Endothelial cell of umbilical vein (primary cell): ENCODE data around the gene CH25H. TPM values are rescaled to one million over a fixed set of nuclear protein-coding genes. Genes with fewer than 3 reads are reported as not detected.

Source experiments
- BruUV-seq: library from RNA; stranded (reverse); fragments of 400-500 nt; replicated peaks from 2 replicates; lab custom pipeline; 2021; lab: Mats Ljungman, UMichigan
- CTCF ChIA-PET: fragments of 300-600, 350-600 bp; sonication (Branson Sonifier 250); formaldehyde crosslinking; loops from one replicate; lab custom pipeline; 2021; ENCODE audit warnings: antibody characterized with exemption, inconsistent platforms; lab: Charles Lee
- POLR2A ChIA-PET: fragments of 300-600, 350-600 bp; sonication (Branson Sonifier 250); formaldehyde crosslinking; loops from one replicate; lab custom pipeline; 2021; ENCODE audit warnings: antibody characterized with exemption, inconsistent platforms; lab: Charles Lee
- DNase-seq: peaks from one replicate; pipeline ENCODE4 v3.0.0-alpha.2; 2011; ENCODE audit warnings: low read depth, low spot score
- FAIRE-seq: peaks from 2 replicates; lab custom pipeline; 2011; peaks lifted over from hg19 to GRCh38; lab: Jason Lieb, UNC
- H2AFZ ChIP-seq: 2 replicates; pipeline ENCODE4 v1.6.0; 2012; ENCODE audit warnings: low read depth, low read length, control low read depth, inconsistent platforms
- H3K27ac ChIP-seq: 2 replicates; pipeline ENCODE4 v1.5.1; 2011; ENCODE audit warnings: low read depth, mild to moderate bottlenecking, control low read depth, low read length, moderate library complexity; ENCODE audit not compliant: insufficient read depth
- H3K27me3 ChIP-seq, 2 experiments: 2 replicates each; pipeline versions ENCODE4 v1.6.0 to v1.6.1; 2011; ENCODE audit warnings: low read length in 2 of 2, mixed read lengths in 1 of 2; ENCODE audit not compliant: control insufficient read depth in 2 of 2, insufficient read depth in 2 of 2
- H3K36me3 ChIP-seq, 2 experiments: 2 replicates in 1 of 2; 3 replicates in 1 of 2; pipeline ENCODE4 v1.5.1; 2011; ENCODE audit warnings: low read length in 2 of 2, mild to moderate bottlenecking in 1 of 2, moderate library complexity in 1 of 2; ENCODE audit not compliant: control insufficient read depth in 2 of 2, insufficient read depth in 2 of 2; ENCODE audit errors: extremely low read depth in 1 of 2
- H3K4me1 ChIP-seq: 3 replicates; pipeline ENCODE4 v1.5.1; 2011; ENCODE audit warnings: mild to moderate bottlenecking, low read length; ENCODE audit not compliant: control insufficient read depth, insufficient read depth; ENCODE audit errors: extremely low read depth
- H3K4me2 ChIP-seq: 2 replicates; pipeline ENCODE4 v1.6.1; 2011; ENCODE audit warnings: low read length, control low read depth, mixed read lengths; ENCODE audit not compliant: insufficient read depth
- H3K4me3 ChIP-seq, 3 experiments: fragments of 200-600 bp in 1 of 3; sonication (generic), shearing (Covaris generic) in 1 of 3; replicated peaks in 1 of 3; 2 replicates each; pipeline ENCODE4 v1.5.1; 2011 to 2016; ENCODE audit warnings: control low read depth in 3 of 3, low read length in 3 of 3, mild to moderate bottlenecking in 2 of 3, inconsistent platforms in 1 of 3, low read depth in 1 of 3, moderate library complexity in 1 of 3; ENCODE audit not compliant: insufficient read depth in 1 of 3
- H3K79me2 ChIP-seq: 2 replicates; pipeline ENCODE4 v1.6.0; 2012; ENCODE audit warnings: low read length, inconsistent platforms; ENCODE audit not compliant: control insufficient read depth, insufficient read depth
- H3K9ac ChIP-seq: replicated peaks from 2 replicates; pipeline ENCODE3; 2011; ENCODE audit warnings: low read length, control low read depth; ENCODE audit not compliant: insufficient read depth; ENCODE audit errors: extremely low read depth
- H3K9me1 ChIP-seq: replicated peaks from 3 replicates; pipeline ENCODE4 v1.6.0; 2011; ENCODE audit warnings: mild to moderate bottlenecking, low read length; ENCODE audit not compliant: control insufficient read depth, insufficient read depth; ENCODE audit errors: extremely low read depth
- H3K9me3 ChIP-seq: replicated peaks from 2 replicates; pipeline ENCODE4 v1.5.1; 2012; ENCODE audit warnings: low read length, inconsistent platforms; ENCODE audit not compliant: control insufficient read depth, insufficient read depth
- H4K20me1 ChIP-seq: replicated peaks from 2 replicates; pipeline ENCODE3; 2011; ENCODE audit warnings: mild to moderate bottlenecking, low read length; ENCODE audit not compliant: control insufficient read depth, insufficient read depth; ENCODE audit errors: extremely low read depth
- EZH2 ChIP-seq: IDR thresholded peaks from 2 replicates; pipeline ENCODE4 v1.6.1; 2012; ENCODE audit warnings: borderline replicate concordance, low read depth, mild to moderate bottlenecking, moderate library complexity, low read length, inconsistent platforms; ENCODE audit not compliant: severe bottlenecking
- FOS ChIP-seq: IDR thresholded peaks from 2 replicates; pipeline ENCODE4 v1.6.1; 2011; ENCODE audit warnings: mild to moderate bottlenecking, low read length, moderate library complexity, borderline replicate concordance; ENCODE audit not compliant: insufficient read depth
- GATA2 ChIP-seq: IDR thresholded peaks from 2 replicates; pipeline ENCODE4 v1.7.0; 2011; ENCODE audit warnings: low read depth, mild to moderate bottlenecking, moderate library complexity, mixed read lengths, low read length; ENCODE audit not compliant: insufficient read length, insufficient read depth
- JUN ChIP-seq: IDR thresholded peaks from 2 replicates; pipeline ENCODE4 v1.6.1; 2011; ENCODE audit warnings: borderline replicate concordance, low read depth; ENCODE audit not compliant: insufficient read length, insufficient read depth
- MYC ChIP-seq: IDR thresholded peaks from one replicate; pipeline ENCODE4 v1.6.1; 2011; ENCODE audit warnings: mild to moderate bottlenecking, low read depth, low read length
- POLR2A ChIP-seq: IDR thresholded peaks from 2 replicates; pipeline ENCODE4 v1.6.1; 2012; ENCODE audit warnings: low read depth, mild to moderate bottlenecking, control low read depth, low read length
- POLR2AphosphoS5 ChIP-seq: IDR thresholded peaks from 2 replicates; pipeline ENCODE4 v1.6.1; 2012; ENCODE audit warnings: low read depth, mild to moderate bottlenecking, control low read depth, low read length, moderate library complexity; ENCODE audit not compliant: insufficient read depth
- dilution Hi-C: fragments of 300-500 bp; cut with MboI; formaldehyde crosslinking; loops from one replicate; pipeline ENCODE4 v1.15.0; 2019; ENCODE audit warnings: low sequenced_read_pairs; ENCODE audit not compliant: extremely low pct_ligation_motif_present
- intact Hi-C: fragments of 100-400 bp; cut with micrococcal nuclease; formaldehyde crosslinking; loops from one replicate; pipeline ENCODE4 v1.10.0; 2022
- polyA plus RNA-seq, 4 experiments: library from polyadenylated mRNA; depleted of rRNA in 3 of 4; stranded (reverse) in 3 of 4; unstranded in 1 of 4; fragments of >200 nt; gene quantifications; 2 replicates each; pipeline versions ENCODE4 v1.2.1 to v1.2.3, GENCODE V29; 2011 to 2012; ENCODE audit warnings: missing spikeins in 1 of 4
- total RNA-seq: library from RNA; stranded (reverse); gene quantifications from 2 replicates; pipeline ENCODE4 v1.2.3, GENCODE V29; 2021
- TF ChIP-seq, protein P1 (sequence below), 2 donors: IDR thresholded peaks; 1 replicate in 1 of 2; 2 replicates in 1 of 2; pipeline ENCODE4 v1.5.1; 2011; ENCODE audit warnings: low read length in 2 of 2, mild to moderate bottlenecking in 2 of 2, moderate library complexity in 2 of 2, control low read depth in 1 of 2, inconsistent platforms in 1 of 2, low read depth in 1 of 2; ENCODE audit not compliant: insufficient read depth in 1 of 2; ENCODE audit errors: extremely low read depth in 1 of 2
- TF ChIP-seq, protein P2 (sequence below): IDR thresholded peaks from 2 replicates; pipeline ENCODE4 v1.6.1; 2011; ENCODE audit not compliant: insufficient read depth, insufficient read length

CH25H gene
- total and polyA plus RNA-seq, 2 donors (not counting 3 experiments of a cell fraction or from before 2014, with no cell fraction given): 0.30 TPM; not detected in 1

DNA sequence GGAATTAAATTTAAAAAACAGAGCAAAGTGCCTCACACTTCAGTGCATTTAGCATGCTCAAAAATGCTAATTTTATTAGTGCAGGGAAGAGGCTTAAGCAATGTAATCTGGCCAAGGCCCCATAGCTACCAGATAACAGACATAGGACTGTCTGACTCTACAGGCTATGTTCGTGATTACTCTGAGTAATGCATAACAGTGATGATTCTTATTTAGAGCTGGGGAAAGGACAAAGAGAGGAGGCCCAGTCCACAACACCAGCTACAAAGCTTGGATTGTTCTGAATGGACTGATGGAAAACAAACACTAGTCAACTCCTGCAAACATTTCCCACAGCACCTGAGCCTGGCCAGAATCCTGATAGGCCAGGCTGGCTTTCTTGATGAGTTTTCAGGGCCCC is 8.4 kb upstream of the CH25H start:
- dilution Hi-C loops: loop anchor here (25.0 kb wide), 1 partner anchor 228 kb away; the partner anchor contains the start of gene FAS
- H3K4me1 ChIP-seq: peaks cover 12% of the 10 kb centered on the region
- no peak overlapping the region for H2AFZ ChIP-seq
- no peaks in the 10 kb centered on the region for H3K9me1 ChIP-seq
- CTCF ChIA-PET: interaction anchor here (0.7 to 4.2 kb wide), 10 partner anchors 8 to 650 kb away, joined by 3 to 74 read pairs (median 8); partner anchors contain the start of genes CH25H and FAS
- H3K27me3 ChIP-seq: no peaks in the 10 kb centered on the region
- no peak overlapping the region for H3K4me2 ChIP-seq
- H3K79me2 ChIP-seq: no peaks in the 10 kb centered on the region
- POLR2A ChIA-PET: no interaction called here
- H3K9ac ChIP-seq: no peak overlapping the region
- no peak overlapping the region for H3K4me3 ChIP-seq
- H3K27ac ChIP-seq: no peak overlapping the region
- FAIRE-seq: no peak
- BruUV-seq: no TSS peak
- TF ChIP-seq, protein P1, sequence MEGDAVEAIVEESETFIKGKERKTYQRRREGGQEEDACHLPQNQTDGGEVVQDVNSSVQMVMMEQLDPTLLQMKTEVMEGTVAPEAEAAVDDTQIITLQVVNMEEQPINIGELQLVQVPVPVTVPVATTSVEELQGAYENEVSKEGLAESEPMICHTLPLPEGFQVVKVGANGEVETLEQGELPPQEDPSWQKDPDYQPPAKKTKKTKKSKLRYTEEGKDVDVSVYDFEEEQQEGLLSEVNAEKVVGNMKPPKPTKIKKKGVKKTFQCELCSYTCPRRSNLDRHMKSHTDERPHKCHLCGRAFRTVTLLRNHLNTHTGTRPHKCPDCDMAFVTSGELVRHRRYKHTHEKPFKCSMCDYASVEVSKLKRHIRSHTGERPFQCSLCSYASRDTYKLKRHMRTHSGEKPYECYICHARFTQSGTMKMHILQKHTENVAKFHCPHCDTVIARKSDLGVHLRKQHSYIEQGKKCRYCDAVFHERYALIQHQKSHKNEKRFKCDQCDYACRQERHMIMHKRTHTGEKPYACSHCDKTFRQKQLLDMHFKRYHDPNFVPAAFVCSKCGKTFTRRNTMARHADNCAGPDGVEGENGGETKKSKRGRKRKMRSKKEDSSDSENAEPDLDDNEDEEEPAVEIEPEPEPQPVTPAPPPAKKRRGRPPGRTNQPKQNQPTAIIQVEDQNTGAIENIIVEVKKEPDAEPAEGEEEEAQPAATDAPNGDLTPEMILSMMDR (IDR thresholded peaks at IDR 0.05; ENCODE audit: extremely low read depth in 1 of 2, insufficient read depth in 1 of 2, low read depth in 1 of 2, low read length in 2 of 2): no peak
- no peak for TF ChIP-seq JUN
- no peak for TF ChIP-seq FOS
- no peak for TF ChIP-seq POLR2AphosphoS5
- no peak for TF ChIP-seq GATA2
- no peak for TF ChIP-seq POLR2A
- no peak for TF ChIP-seq EZH2
- TF ChIP-seq, protein P2, sequence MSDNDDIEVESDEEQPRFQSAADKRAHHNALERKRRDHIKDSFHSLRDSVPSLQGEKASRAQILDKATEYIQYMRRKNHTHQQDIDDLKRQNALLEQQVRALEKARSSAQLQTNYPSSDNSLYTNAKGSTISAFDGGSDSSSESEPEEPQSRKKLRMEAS: no peak
- TF ChIP-seq MYC: no peak
- DNase-seq: no peak
- H3K36me3 ChIP-seq: no peaks in the 10 kb centered on the region
- H4K20me1 ChIP-seq: no peaks in the 10 kb centered on the region
- no peaks in the 10 kb centered on the region for H3K9me3 ChIP-seq
- intact Hi-C loops: loop anchor here (5.0 kb wide), 1 partner anchor 333 kb away; the partner anchor contains the start of gene STAMBPL1
